NCI-H446 treated with DMSO at 0.1 percent for 48 hours (cell line): ENCODE results near the gene CGB8.
"Not testable (repeated sequence)": the region's sequence is repeated elsewhere in the genome, so short reads cannot be mapped to it uniquely, and the experiment has no call there.

Experiments
- DNase-seq: peaks from one replicate; lab custom pipeline; 2025; lab: John Stamatoyannopoulos, UW

The CGB8 gene

GRCh38 chr19:49030323-49030722, 18.6 kb downstream of the CGB8 start:
- DNase-seq, result not testable (repeated sequence)

- DNase-seq, result not testable (repeated sequence)
These were observed 19.2 kb downstream of the CGB8 start for GRCh38 chr19:49029749-49030148.

GRCh38 chr19:49028686-49029085, 20.2 kb downstream of the CGB8 start:
- not testable (repeated sequence) for DNase-seq

GRCh38 chr19:49025599-49025998, 23.3 kb downstream of the CGB8 start:
- not testable (repeated sequence) for DNase-seq

- DNase-seq, result not testable (repeated sequence)
These were observed 23.8 kb downstream of the CGB8 start for GRCh38 chr19:49025088-49025487.

- DNase-seq, result not testable (repeated sequence)
These were observed 24.7 kb downstream of the CGB8 start, which contains the start of gene CGB3 for GRCh38 chr19:49024233-49024632. TSS of gene CGB3 (minus strand) at chr19:49024333. CDS start at chr19:49023971, 362 bp downstream.

GRCh38 chr19:49022116-49022515, 26.8 kb downstream of the CGB8 start:
- DNase-seq, result no peak

GRCh38 chr19:49020931-49021895, 27.7 kb downstream of the CGB8 start:
- no peak for DNase-seq

- no peak for DNase-seq
These were observed 28.6 kb downstream of the CGB8 start for GRCh38 chr19:49020342-49020741.

- DNase-seq, result no peak
These were observed 29.5 kb downstream of the CGB8 start for GRCh38 chr19:49019242-49019932.

GRCh38 chr19:49018388-49019241, 30.3 kb downstream of the CGB8 start:
- not testable (repeated sequence) for DNase-seq

GRCh38 chr19:49017666-49018351, 31.1 kb downstream of the CGB8 start:
- DNase-seq, result no peak

- no peak for DNase-seq
These were observed 31.8 kb downstream of the CGB8 start, which contains the start of gene LHB for GRCh38 chr19:49017041-49017665. TSS of gene LHB (minus strand) at chr19:49017091. CDS start at chr19:49017081, 10 bp downstream.

GRCh38 chr19:49016067-49016839, 32.7 kb downstream of the CGB8 start:
- DNase-seq, result no peak

GRCh38 chr19:49014870-49015255, 34.0 kb downstream of the CGB8 start:
- no peak for DNase-seq

GRCh38 chr19:49014123-49014869, 34.6 kb downstream of the CGB8 start:
- DNase-seq, result no peak

- no peak for DNase-seq
These were observed 37.7 kb downstream of the CGB8 start for GRCh38 chr19:49011194-49011593.

- no peak for DNase-seq
These were observed 38.5 kb downstream of the CGB8 start for GRCh38 chr19:49010453-49010852.

- no peak for DNase-seq
These were observed 39.1 kb downstream of the CGB8 start for GRCh38 chr19:49009828-49010227.
